Pons (tissue), 1 donor: ENCODE results near the gene GLDN.

Experiments used
- DNase-seq: peaks from one replicate; pipeline ENCODE4 v3.0.0-alpha.2; 2016; ENCODE audit warnings: low spot score

Gene GLDN

GRCh38 chr15:51322621-51323296 lies 18.7 kb upstream of the GLDN start:
- no peak for DNase-seq

- DNase-seq = no peak
These were observed 17.7 kb upstream of the GLDN start for GRCh38 chr15:51323749-51324148.

GRCh38 chr15:51325167-51325566 lies 16.3 kb upstream of the GLDN start:
- no peak for DNase-seq

- no peak for DNase-seq
These were observed 14.4 kb upstream of the GLDN start for GRCh38 chr15:51327081-51327480.

- no peak for DNase-seq
These were observed 12.5 kb upstream of the GLDN start for GRCh38 chr15:51328926-51329325.

GRCh38 chr15:51331141-51331540 lies 10.3 kb upstream of the GLDN start:
- DNase-seq = no peak

- DNase-seq = peak; percentile 80
These were observed 9.0 kb upstream of the GLDN start for GRCh38 chr15:51332206-51333147.

- no peak for DNase-seq
These were observed 7.9 kb upstream of the GLDN start for GRCh38 chr15:51333571-51333970.

GRCh38 chr15:51334011-51334451 lies 7.4 kb upstream of the GLDN start:
- DNase-seq = no peak

- DNase-seq = no peak
These were observed 6.4 kb upstream of the GLDN start for GRCh38 chr15:51335087-51335486.

GRCh38 chr15:51335538-51336410 lies 5.7 kb upstream of the GLDN start:
- DNase-seq = no peak

GRCh38 chr15:51338496-51338895 lies 3.0 kb upstream of the GLDN start, which contains the start of gene CYP19A1:
CYP19A1 (minus strand) TSS chr15:51338596; CDS start chr15:51242912, 95,684 bp downstream.
- no peak for DNase-seq

- DNase-seq = no peak
These were observed 958 bp downstream of the GLDN start for GRCh38 chr15:51342227-51342999.

GRCh38 chr15:51343466-51343865 lies 2.0 kb downstream of the GLDN start:
- DNase-seq = no peak

GRCh38 chr15:51346136-51346535 lies 4.7 kb downstream of the GLDN start:
- no peak for DNase-seq

GRCh38 chr15:51348688-51349087 lies 7.2 kb downstream of the GLDN start:
- peak; percentile 98 for DNase-seq

- peak; percentile 77 for DNase-seq
These were observed 7.8 kb downstream of the GLDN start for GRCh38 chr15:51349156-51349844.

- no peak for DNase-seq
These were observed 9.3 kb downstream of the GLDN start for GRCh38 chr15:51350723-51351122.

GRCh38 chr15:51353976-51354375 lies 12.5 kb downstream of the GLDN start:
- no peak for DNase-seq

GRCh38 chr15:51355096-51355495 lies 13.6 kb downstream of the GLDN start:
- no peak for DNase-seq

- no peak for DNase-seq
These were observed 14.7 kb downstream of the GLDN start for GRCh38 chr15:51356147-51356546.
